Calu3 (cell line): ENCODE measurements around the gene PDYN. TPM values are rescaled to one million over a fixed set of nuclear protein-coding genes. Genes with fewer than 3 reads are reported as not detected.
A peak's percentile ranks its signal among the peaks of the same experiment; 100 is the strongest.

ENCODE experiments used
- BruUV-seq: library from RNA; stranded (reverse); fragments of 400-500 nt; replicated peaks from 2 replicates; lab custom pipeline; 2021; lab: Mats Ljungman, UMichigan
- CTCF ChIA-PET: fragments of 300-600 bp; sonication (Branson Sonifier 250); formaldehyde crosslinking; loops from one replicate; lab custom pipeline; 2022; ENCODE audit warnings: antibody characterized with exemption; lab: Charles Lee
- DNase-seq: peaks from one replicate; pipeline ENCODE4 v3.0.0; 2022
- H3K27ac Mint-ChIP-seq: one replicate; pipeline ENCODE4 v1.8.0; 2022; ENCODE audit warnings: mixed read lengths; ENCODE audit not compliant: unreplicated experiment
- H3K27me3 Mint-ChIP-seq: one replicate; pipeline ENCODE4 v1.8.0; 2022; ENCODE audit warnings: mixed read lengths; ENCODE audit not compliant: unreplicated experiment
- H3K36me3 Mint-ChIP-seq: one replicate; pipeline ENCODE4 v1.8.0; 2022; ENCODE audit warnings: mild to moderate bottlenecking, moderate library complexity, mixed read lengths; ENCODE audit not compliant: insufficient read depth, unreplicated experiment
- H3K4me1 Mint-ChIP-seq: one replicate; pipeline ENCODE4 v1.8.0; 2022; ENCODE audit warnings: mild to moderate bottlenecking, low read depth, mixed read lengths; ENCODE audit not compliant: unreplicated experiment
- H3K4me3 Mint-ChIP-seq: one replicate; pipeline ENCODE4 v1.8.0; 2022; ENCODE audit warnings: mild to moderate bottlenecking, low read depth, moderate library complexity, mixed read lengths; ENCODE audit not compliant: unreplicated experiment
- H3K9me3 Mint-ChIP-seq: one replicate; pipeline ENCODE4 v1.8.0; 2022; ENCODE audit warnings: low read depth, mixed read lengths; ENCODE audit not compliant: unreplicated experiment
- CTCF ChIP-seq: fragments of 200-600 bp; IDR thresholded peaks from one replicate; pipeline ENCODE4 v1.8.0; 2022; ENCODE audit warnings: antibody characterized with exemption; ENCODE audit not compliant: unreplicated experiment
- intact Hi-C: fragments of 100-400 bp; cut with micrococcal nuclease; formaldehyde crosslinking; loops from one replicate; pipeline ENCODE4 v1.10.0; 2022; ENCODE audit not compliant: unreplicated experiment
- total RNA-seq: library from RNA; stranded (reverse); gene quantifications from 2 replicates; pipeline ENCODE4 v1.2.3, GENCODE V29; 2022

PDYN gene
- total RNA-seq, 1 experiment from 2014 or later, result not detected

- Mint-ChIP-seq H3K27ac (no peak overlapping the region), H3K4me3 (peak overlapping the region; percentile 49)
- intact Hi-C loops, result no loop called here
Observed at GRCh38 chr20:1946442-1946761, 47.5 kb downstream of the PDYN start.

GRCh38 chr20:1945660-1946059, 48.2 kb downstream of the PDYN start:
- intact Hi-C loops, result no loop called here
- no peak for DNase-seq
- Mint-ChIP-seq H3K27me3 (no peaks in the 10 kb centered on the region), H3K4me3 (no peak overlapping the region), H3K27ac (no peak overlapping the region), H3K4me1 (no peaks in the 10 kb centered on the region), H3K36me3 (no peaks in the 10 kb centered on the region), H3K9me3 (no peaks in the 10 kb centered on the region)
- no peak for TF ChIP-seq CTCF
- CTCF ChIA-PET, result no interaction called here
- no TSS peak for BruUV-seq

More at GRCh38 chr20:1946442-1946761, 47.5 kb downstream of the PDYN start:
- no peak for DNase-seq
- Mint-ChIP-seq H3K36me3 (no peaks in the 10 kb centered on the region), H3K9me3 (no peaks in the 10 kb centered on the region), H3K27me3 (no peaks in the 10 kb centered on the region), H3K4me1 (no peaks in the 10 kb centered on the region)
- CTCF ChIA-PET, result no interaction called here
- no peak for TF ChIP-seq CTCF
- BruUV-seq, result no TSS peak

- no peaks in the 10 kb centered on the region for H3K9me3 Mint-ChIP-seq
- CTCF ChIA-PET, result no interaction called here
- H3K36me3 Mint-ChIP-seq, result no peaks in the 10 kb centered on the region
- no peak overlapping the region for H3K27ac Mint-ChIP-seq
- H3K4me1 Mint-ChIP-seq, result no peaks in the 10 kb centered on the region
- H3K27me3 Mint-ChIP-seq, result no peaks in the 10 kb centered on the region
- no peak overlapping the region for H3K4me3 Mint-ChIP-seq
- no peak for DNase-seq
- intact Hi-C loops, result no loop called here
- no peak for TF ChIP-seq CTCF
- no TSS peak for BruUV-seq
Observed at GRCh38 chr20:1945134-1945618, 48.7 kb downstream of the PDYN start.

GRCh38 chr20:1944345-1945091, 49.3 kb downstream of the PDYN start:
- CTCF ChIA-PET, result no interaction called here
- intact Hi-C loops, result no loop called here
- Mint-ChIP-seq H3K27me3 (no peaks in the 10 kb centered on the region), H3K9me3 (no peaks in the 10 kb centered on the region), H3K27ac (no peak overlapping the region), H3K36me3 (no peaks in the 10 kb centered on the region), H3K4me3 (no peak overlapping the region), H3K4me1 (no peaks in the 10 kb centered on the region)
- DNase-seq, result no peak
- BruUV-seq, result no TSS peak
- TF ChIP-seq CTCF, result no peak
